HL-60 (cell line): ENCODE results near the gene TSPEAR.

Experiments
- DNase-seq, 2 experiments: peaks; one replicate each; pipeline ENCODE4 v3.0.0-alpha.2; 2010 to 2020; ENCODE audit warnings: low read depth in 1 of 2, low spot score in 1 of 2
- H3K27ac ChIP-seq: fragments of 250-450 bp; sonication (Bioruptor Pico); replicated peaks from 2 replicates; pipeline ENCODE4 v1.5.1; 2020; ENCODE audit warnings: mild to moderate bottlenecking, moderate library complexity
- H3K27me3 ChIP-seq: fragments of 250-450 bp; sonication (Bioruptor Pico); 2 replicates; pipeline ENCODE4 v1.5.1; 2021; ENCODE audit warnings: mild to moderate bottlenecking, moderate library complexity; ENCODE audit not compliant: insufficient read depth, poor library complexity, severe bottlenecking
- H3K4me3 ChIP-seq: replicated peaks from 2 replicates; pipeline ENCODE4 v1.5.1; 2011; ENCODE audit warnings: mild to moderate bottlenecking, control low read depth, low read length; ENCODE audit not compliant: insufficient read depth
- GABPA ChIP-seq: IDR thresholded peaks from 2 replicates; pipeline ENCODE4 v1.6.1; 2012; ENCODE audit warnings: low read depth
- POLR2AphosphoS5 ChIP-seq: IDR thresholded peaks from 2 replicates; pipeline ENCODE4 v1.6.1; 2012; ENCODE audit warnings: low read depth
- SPI1 ChIP-seq: IDR thresholded peaks from 2 replicates; pipeline ENCODE4 v1.6.1; 2012; ENCODE audit warnings: low read depth, mild to moderate bottlenecking, borderline replicate concordance
- TF ChIP-seq, protein P1 (sequence below): IDR thresholded peaks from one replicate; pipeline ENCODE4 v1.5.1; 2011; ENCODE audit warnings: low read length, control low read depth, inconsistent platforms; ENCODE audit not compliant: insufficient read depth
- TF ChIP-seq, protein P2 (sequence below): IDR thresholded peaks from 2 replicates; pipeline ENCODE4 v1.6.1; 2012; ENCODE audit warnings: low read depth; ENCODE audit not compliant: insufficient replicate concordance

The TSPEAR gene

DNA sequence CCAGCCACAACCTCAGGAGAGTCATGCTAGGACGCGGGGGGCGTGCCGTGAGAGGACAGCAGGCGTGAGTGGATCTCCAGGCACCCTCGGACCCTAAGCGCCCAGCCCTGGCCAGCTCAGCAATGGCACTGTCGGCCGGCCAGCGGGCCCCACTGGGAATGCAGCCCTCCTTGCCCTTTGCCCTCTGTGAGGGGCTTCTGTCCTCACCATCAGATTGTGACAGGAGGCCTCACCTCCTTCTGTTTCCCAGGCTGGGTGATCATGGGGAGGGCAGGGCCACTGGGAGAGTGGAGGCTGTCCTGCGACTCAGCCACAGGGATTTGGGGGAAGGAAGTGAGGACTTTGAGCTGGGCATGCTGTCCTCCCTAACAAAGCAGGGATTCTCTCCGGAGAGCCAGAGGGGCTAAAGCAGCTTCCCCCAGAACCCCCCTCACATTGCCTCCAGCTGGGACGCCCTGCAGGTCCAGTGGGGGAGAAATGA, 262.7 kb downstream of the TSPEAR start:
- DNase-seq, result no peak
- H3K27ac ChIP-seq, result no peak overlapping the region
- no peak for TF ChIP-seq GABPA
- TF ChIP-seq SPI1, result no peak
- TF ChIP-seq, protein P1, sequence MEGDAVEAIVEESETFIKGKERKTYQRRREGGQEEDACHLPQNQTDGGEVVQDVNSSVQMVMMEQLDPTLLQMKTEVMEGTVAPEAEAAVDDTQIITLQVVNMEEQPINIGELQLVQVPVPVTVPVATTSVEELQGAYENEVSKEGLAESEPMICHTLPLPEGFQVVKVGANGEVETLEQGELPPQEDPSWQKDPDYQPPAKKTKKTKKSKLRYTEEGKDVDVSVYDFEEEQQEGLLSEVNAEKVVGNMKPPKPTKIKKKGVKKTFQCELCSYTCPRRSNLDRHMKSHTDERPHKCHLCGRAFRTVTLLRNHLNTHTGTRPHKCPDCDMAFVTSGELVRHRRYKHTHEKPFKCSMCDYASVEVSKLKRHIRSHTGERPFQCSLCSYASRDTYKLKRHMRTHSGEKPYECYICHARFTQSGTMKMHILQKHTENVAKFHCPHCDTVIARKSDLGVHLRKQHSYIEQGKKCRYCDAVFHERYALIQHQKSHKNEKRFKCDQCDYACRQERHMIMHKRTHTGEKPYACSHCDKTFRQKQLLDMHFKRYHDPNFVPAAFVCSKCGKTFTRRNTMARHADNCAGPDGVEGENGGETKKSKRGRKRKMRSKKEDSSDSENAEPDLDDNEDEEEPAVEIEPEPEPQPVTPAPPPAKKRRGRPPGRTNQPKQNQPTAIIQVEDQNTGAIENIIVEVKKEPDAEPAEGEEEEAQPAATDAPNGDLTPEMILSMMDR, result no peak
- TF ChIP-seq, protein P2, sequence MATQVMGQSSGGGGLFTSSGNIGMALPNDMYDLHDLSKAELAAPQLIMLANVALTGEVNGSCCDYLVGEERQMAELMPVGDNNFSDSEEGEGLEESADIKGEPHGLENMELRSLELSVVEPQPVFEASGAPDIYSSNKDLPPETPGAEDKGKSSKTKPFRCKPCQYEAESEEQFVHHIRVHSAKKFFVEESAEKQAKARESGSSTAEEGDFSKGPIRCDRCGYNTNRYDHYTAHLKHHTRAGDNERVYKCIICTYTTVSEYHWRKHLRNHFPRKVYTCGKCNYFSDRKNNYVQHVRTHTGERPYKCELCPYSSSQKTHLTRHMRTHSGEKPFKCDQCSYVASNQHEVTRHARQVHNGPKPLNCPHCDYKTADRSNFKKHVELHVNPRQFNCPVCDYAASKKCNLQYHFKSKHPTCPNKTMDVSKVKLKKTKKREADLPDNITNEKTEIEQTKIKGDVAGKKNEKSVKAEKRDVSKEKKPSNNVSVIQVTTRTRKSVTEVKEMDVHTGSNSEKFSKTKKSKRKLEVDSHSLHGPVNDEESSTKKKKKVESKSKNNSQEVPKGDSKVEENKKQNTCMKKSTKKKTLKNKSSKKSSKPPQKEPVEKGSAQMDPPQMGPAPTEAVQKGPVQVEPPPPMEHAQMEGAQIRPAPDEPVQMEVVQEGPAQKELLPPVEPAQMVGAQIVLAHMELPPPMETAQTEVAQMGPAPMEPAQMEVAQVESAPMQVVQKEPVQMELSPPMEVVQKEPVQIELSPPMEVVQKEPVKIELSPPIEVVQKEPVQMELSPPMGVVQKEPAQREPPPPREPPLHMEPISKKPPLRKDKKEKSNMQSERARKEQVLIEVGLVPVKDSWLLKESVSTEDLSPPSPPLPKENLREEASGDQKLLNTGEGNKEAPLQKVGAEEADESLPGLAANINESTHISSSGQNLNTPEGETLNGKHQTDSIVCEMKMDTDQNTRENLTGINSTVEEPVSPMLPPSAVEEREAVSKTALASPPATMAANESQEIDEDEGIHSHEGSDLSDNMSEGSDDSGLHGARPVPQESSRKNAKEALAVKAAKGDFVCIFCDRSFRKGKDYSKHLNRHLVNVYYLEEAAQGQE, result no peak
- TF ChIP-seq POLR2AphosphoS5, result no peak
- H3K27me3 ChIP-seq, result peaks cover 15% of the 10 kb centered on the region
- H3K4me3 ChIP-seq, result no peak overlapping the region
